ENCODE measurements around the gene PRKG1.
A peak's percentile ranks its signal among the peaks of the same experiment; 100 is the strongest.

The PRKG1 gene

GRCh38 chr10:51876979-51877378 is 802.7 kb downstream of the PRKG1 start:
- no peak for DNase-seq (ENCODE audit: low read depth)
- TF ChIP-seq CTCF (conservative IDR thresholded peaks at IDR 0.05; ENCODE audit: low read length): no peak
- H3K4me3 ChIP-seq (ENCODE audit: low read length): no peak overlapping the region

GRCh38 chr10:51877636-51878035 is 803.3 kb downstream of the PRKG1 start:
- DNase-seq (ENCODE audit: low read depth): no peak
- H3K4me3 ChIP-seq (ENCODE audit: low read length): no peak overlapping the region
- no peak for TF ChIP-seq CTCF (conservative IDR thresholded peaks at IDR 0.05; ENCODE audit: low read length)

GRCh38 chr10:51878695-51879094 is 804.4 kb downstream of the PRKG1 start:
- DNase-seq (ENCODE audit: low read depth): no peak
- no peak for TF ChIP-seq CTCF (conservative IDR thresholded peaks at IDR 0.05; ENCODE audit: low read length)

GRCh38 chr10:51879238-51879637 is 805.0 kb downstream of the PRKG1 start:
- no peak for TF ChIP-seq CTCF (conservative IDR thresholded peaks at IDR 0.05; ENCODE audit: low read length)
- peak; percentile 100 for DNase-seq (ENCODE audit: low read depth)
- H3K4me3 ChIP-seq (ENCODE audit: low read length): no peak overlapping the region

More at GRCh38 chr10:51878695-51879094, 804.4 kb downstream of the PRKG1 start:
- no peak overlapping the region for H3K4me3 ChIP-seq (ENCODE audit: low read length)

GRCh38 chr10:51881213-51881612 is 806.9 kb downstream of the PRKG1 start:
- H3K4me3 ChIP-seq (ENCODE audit: low read length): no peak overlapping the region
- DNase-seq (ENCODE audit: low read depth): no peak

GRCh38 chr10:51886438-51887068 is 812.3 kb downstream of the PRKG1 start:
- TF ChIP-seq CTCF (conservative IDR thresholded peaks at IDR 0.05; ENCODE audit: low read length): no peak
- DNase-seq (ENCODE audit: low read depth): peak; percentile 74
- H3K4me3 ChIP-seq (ENCODE audit: low read length): no peak overlapping the region

More at GRCh38 chr10:51881213-51881612, 806.9 kb downstream of the PRKG1 start:
- no peak for TF ChIP-seq CTCF (conservative IDR thresholded peaks at IDR 0.05; ENCODE audit: low read length)

GRCh38 chr10:51888263-51888662 is 814.0 kb downstream of the PRKG1 start:
- no peak for TF ChIP-seq CTCF (conservative IDR thresholded peaks at IDR 0.05; ENCODE audit: low read length)
- no peak for DNase-seq (ENCODE audit: low read depth)
- no peak overlapping the region for H3K4me3 ChIP-seq (ENCODE audit: low read length)

Measured in AG10803 (cell line).